ENCODE measurements around the gene OSGEP.

OSGEP gene

GRCh38 chr14:20441461-20441860, 13.2 kb downstream of the OSGEP start:
- in situ Hi-C loops (cut with HindIII; ENCODE audit: low pct_ligation_motif_present, low sequenced_read_pairs), result no loop called here
- no peak for DNase-seq
- no peak for TF ChIP-seq CTCF (IDR thresholded peaks at IDR 0.05; ENCODE audit: low read depth, low read length, missing control alignments)
- Histone ChIP-seq H3K4me3 (ENCODE audit: low read depth, low read length) (no peak overlapping the region), H3K36me3 (replicated peaks) (peaks cover 14% of the 10 kb centered on the region), H3K27me3 (replicated peaks) (no peaks in the 10 kb centered on the region), H3K27ac (no peak overlapping the region)

GRCh38 chr14:20440882-20441281, 13.7 kb downstream of the OSGEP start:
- H3K36me3 ChIP-seq (replicated peaks), result peaks cover 8% of the 10 kb centered on the region
- TF ChIP-seq CTCF (IDR thresholded peaks at IDR 0.05; ENCODE audit: low read depth, low read length, missing control alignments), result no peak
- peak; percentile 6 for DNase-seq
- in situ Hi-C loops (cut with HindIII; ENCODE audit: low pct_ligation_motif_present, low sequenced_read_pairs), result no loop called here
- H3K27me3 ChIP-seq (replicated peaks), result no peaks in the 10 kb centered on the region
- no peak overlapping the region for H3K27ac ChIP-seq
- H3K4me3 ChIP-seq (ENCODE audit: low read depth, low read length), result no peak overlapping the region

- TF ChIP-seq CTCF (IDR thresholded peaks at IDR 0.05; ENCODE audit: low read depth, low read length, missing control alignments), result no peak
- no peak for DNase-seq
- in situ Hi-C loops (cut with HindIII; ENCODE audit: low pct_ligation_motif_present, low sequenced_read_pairs), result no loop called here
- no peak overlapping the region for H3K27ac ChIP-seq
- H3K36me3 ChIP-seq (replicated peaks), result peaks cover 4% of the 10 kb centered on the region
- H3K27me3 ChIP-seq (replicated peaks), result no peaks in the 10 kb centered on the region
- no peak overlapping the region for H3K4me3 ChIP-seq (ENCODE audit: low read depth, low read length)
Observed at GRCh38 chr14:20440465-20440864, 14.1 kb downstream of the OSGEP start.

- in situ Hi-C loops (cut with HindIII; ENCODE audit: low pct_ligation_motif_present, low sequenced_read_pairs), result no loop called here
- no peaks in the 10 kb centered on the region for H3K27me3 ChIP-seq (replicated peaks)
- DNase-seq, result no peak
- no peak for TF ChIP-seq CTCF (IDR thresholded peaks at IDR 0.05; ENCODE audit: low read depth, low read length, missing control alignments)
- H3K4me3 ChIP-seq (ENCODE audit: low read depth, low read length), result no peak overlapping the region
- no peak overlapping the region for H3K27ac ChIP-seq
- no peaks in the 10 kb centered on the region for H3K36me3 ChIP-seq (replicated peaks)
Observed at GRCh38 chr14:20438664-20439063, 15.9 kb downstream of the OSGEP start.

GRCh38 chr14:20436363-20436755, 18.3 kb downstream of the OSGEP start:
- no peak for TF ChIP-seq CTCF (IDR thresholded peaks at IDR 0.05; ENCODE audit: low read depth, low read length, missing control alignments)
- Histone ChIP-seq H3K27ac (no peak overlapping the region), H3K36me3 (replicated peaks) (no peaks in the 10 kb centered on the region), H3K27me3 (replicated peaks) (no peaks in the 10 kb centered on the region), H3K4me3 (ENCODE audit: low read depth, low read length) (no peak overlapping the region)
- DNase-seq, result peak; percentile 82
- in situ Hi-C loops (cut with HindIII; ENCODE audit: low pct_ligation_motif_present, low sequenced_read_pairs), result no loop called here

- Histone ChIP-seq H3K27me3 (replicated peaks) (no peaks in the 10 kb centered on the region), H3K4me3 (ENCODE audit: low read depth, low read length) (peak within 1 kb of the TSS; percentile 39), H3K36me3 (replicated peaks) (no peaks in the 10 kb centered on the region), H3K27ac (no peak within 1 kb of the TSS)
- in situ Hi-C loops (cut with HindIII; ENCODE audit: low pct_ligation_motif_present, low sequenced_read_pairs), result no loop called here
- TF ChIP-seq CTCF (IDR thresholded peaks at IDR 0.05; ENCODE audit: low read depth, low read length, missing control alignments), result no peak
- no peak for DNase-seq
Observed at GRCh38 chr14:20435582-20436362, 18.8 kb downstream of the OSGEP start, which contains the start of gene KLHL33. Gene KLHL33, minus strand, starts transcription at chr14:20436166. Its CDS starts 355 bp downstream, at chr14:20435811.

Measured in brain microvascular endothelial cell (primary cell).